Measurements from ENCODE around the gene DNAI4. TPM values are rescaled to one million over a fixed set of nuclear protein-coding genes. Genes with fewer than 3 reads are reported as not detected.
A peak's percentile ranks its signal among the peaks of the same experiment; 100 is the strongest.

Gene DNAI4
- total and polyA plus RNA-seq, 2 donors (not counting 1 experiment from before 2014, with no cell fraction given) = 2.0 to 12.1 TPM

GRCh38 chr1:66831529-66832239 lies 93.0 kb downstream of the DNAI4 start:
- no peaks in the 10 kb centered on the region for H3K79me2 ChIP-seq (ENCODE audit: control insufficient read depth, insufficient read depth, low read length)
- TF ChIP-seq EZH2 (IDR thresholded peaks at IDR 0.05; ENCODE audit: low read length, missing control alignments) = no peak
- no peak overlapping the region for H2AFZ ChIP-seq (ENCODE audit: low read length)
- H3K4me2 ChIP-seq (ENCODE audit: extremely low read depth, insufficient read depth, low read length) = no peak overlapping the region
- no peak overlapping the region for H3K27ac ChIP-seq (ENCODE audit: insufficient read depth, low read length)
- no peaks in the 10 kb centered on the region for H3K36me3 ChIP-seq (ENCODE audit: control insufficient read depth, insufficient read depth, low read length)
- H3K4me3 ChIP-seq (replicated peaks in 1 of 4; ENCODE audit: control extremely low read depth in 1 of 4, insufficient read depth in 1 of 4, low read depth in 3 of 4, low read length in 4 of 4) = no peak overlapping the region
- H3K27me3 ChIP-seq (ENCODE audit: control insufficient read depth, insufficient read depth, low read length) = no peaks in the 10 kb centered on the region
- H3K9ac ChIP-seq (ENCODE audit: insufficient read depth, low read length) = no peak overlapping the region
- no peaks in the 10 kb centered on the region for H3K9me3 ChIP-seq (ENCODE audit: control insufficient read depth, insufficient read depth, low read depth, low read length)
- peak in 1 of 2 donors; percentile 22 for DNase-seq (ENCODE audit: low read depth in 2 of 2)
- no peaks in the 10 kb centered on the region for H4K20me1 ChIP-seq (ENCODE audit: control insufficient read depth, extremely low read depth, insufficient read depth, low read length)
- peaks cover 2% of the 10 kb centered on the region for H3K4me1 ChIP-seq (ENCODE audit: control insufficient read depth, extremely low read depth, insufficient read depth, low read length)

GRCh38 chr1:66824771-66825170 lies 99.9 kb downstream of the DNAI4 start:
- no peaks in the 10 kb centered on the region for H4K20me1 ChIP-seq (ENCODE audit: control insufficient read depth, extremely low read depth, insufficient read depth, low read length)
- H3K9me3 ChIP-seq (ENCODE audit: control insufficient read depth, insufficient read depth, low read depth, low read length) = no peaks in the 10 kb centered on the region
- H3K4me3 ChIP-seq (replicated peaks in 1 of 4; ENCODE audit: control extremely low read depth in 1 of 4, insufficient read depth in 1 of 4, low read depth in 3 of 4, low read length in 4 of 4) = no peak overlapping the region
- no peaks in the 10 kb centered on the region for H3K79me2 ChIP-seq (ENCODE audit: control insufficient read depth, insufficient read depth, low read length)
- no peak overlapping the region for H2AFZ ChIP-seq (ENCODE audit: low read length)
- H3K36me3 ChIP-seq (ENCODE audit: control insufficient read depth, insufficient read depth, low read length) = no peaks in the 10 kb centered on the region
- TF ChIP-seq EZH2 (IDR thresholded peaks at IDR 0.05; ENCODE audit: low read length, missing control alignments) = no peak
- no peak for TF ChIP-seq CTCF (conservative IDR thresholded peaks at IDR 0.05 in 1 of 2, IDR thresholded peaks at IDR 0.05 in 1 of 2; ENCODE audit: low read depth in 1 of 2, low read length in 2 of 2)
- no peaks in the 10 kb centered on the region for H3K27me3 ChIP-seq (ENCODE audit: control insufficient read depth, insufficient read depth, low read length)
- no peaks in the 10 kb centered on the region for H3K4me1 ChIP-seq (ENCODE audit: control insufficient read depth, extremely low read depth, insufficient read depth, low read length)
- no peak for DNase-seq (ENCODE audit: low read depth in 2 of 2)
- H3K4me2 ChIP-seq (ENCODE audit: extremely low read depth, insufficient read depth, low read length) = no peak overlapping the region
- H3K27ac ChIP-seq (ENCODE audit: insufficient read depth, low read length) = no peak overlapping the region
- no peak overlapping the region for H3K9ac ChIP-seq (ENCODE audit: insufficient read depth, low read length)

- no peaks in the 10 kb centered on the region for H3K4me1 ChIP-seq (ENCODE audit: control insufficient read depth, extremely low read depth, insufficient read depth, low read length)
- H3K9me3 ChIP-seq (ENCODE audit: control insufficient read depth, insufficient read depth, low read depth, low read length) = no peaks in the 10 kb centered on the region
- peak; percentile 49 to 69 for DNase-seq (ENCODE audit: low read depth in 2 of 2)
- TF ChIP-seq EZH2 (IDR thresholded peaks at IDR 0.05; ENCODE audit: low read length, missing control alignments) (no peak), CTCF (conservative IDR thresholded peaks at IDR 0.05 in 1 of 2, IDR thresholded peaks at IDR 0.05 in 1 of 2; ENCODE audit: low read depth in 1 of 2, low read length in 2 of 2) (no peak)
- no peak overlapping the region for H3K9ac ChIP-seq (ENCODE audit: insufficient read depth, low read length)
- no peaks in the 10 kb centered on the region for H4K20me1 ChIP-seq (ENCODE audit: control insufficient read depth, extremely low read depth, insufficient read depth, low read length)
- no peak overlapping the region for H3K4me2 ChIP-seq (ENCODE audit: extremely low read depth, insufficient read depth, low read length)
- no peaks in the 10 kb centered on the region for H3K79me2 ChIP-seq (ENCODE audit: control insufficient read depth, insufficient read depth, low read length)
- H3K27ac ChIP-seq (ENCODE audit: insufficient read depth, low read length) = no peak overlapping the region
- H3K27me3 ChIP-seq (ENCODE audit: control insufficient read depth, insufficient read depth, low read length) = no peaks in the 10 kb centered on the region
- no peaks in the 10 kb centered on the region for H3K36me3 ChIP-seq (ENCODE audit: control insufficient read depth, insufficient read depth, low read length)
- H3K4me3 ChIP-seq (replicated peaks in 1 of 4; ENCODE audit: control extremely low read depth in 1 of 4, insufficient read depth in 1 of 4, low read depth in 3 of 4, low read length in 4 of 4) = no peak overlapping the region
- no peak overlapping the region for H2AFZ ChIP-seq (ENCODE audit: low read length)
Measured at GRCh38 chr1:66809736-66810326, 114.8 kb downstream of the DNAI4 start.

Data from fibroblast of lung (primary cell).